Measurements from ENCODE around the gene ALDH3A2.

- TF ChIP-seq TAF1 (IDR thresholded peaks at IDR 0.05; ENCODE audit: borderline replicate concordance, insufficient read depth, low read length), result no peak
- TF ChIP-seq POLR2AphosphoS5 (IDR thresholded peaks at IDR 0.05; ENCODE audit: low read depth, low read length), result no peak
- TF ChIP-seq REST (IDR thresholded peaks at IDR 0.05; ENCODE audit: insufficient read depth in 1 of 2, low read depth in 2 of 2, low read length in 2 of 2), result no peak
Observed at GRCh38 chr17:19663097-19663496, 14.5 kb downstream of the ALDH3A2 start.

Data from PFSK-1 (cell line).